Superior temporal gyrus (tissue), 1 donor: ENCODE data around the gene PSAT1.
A peak's percentile ranks its signal among the peaks of the same experiment; 100 is the strongest.

ENCODE experiments used
- DNase-seq: peaks from one replicate; pipeline ENCODE4 v3.0.0-alpha.2; 2016; ENCODE audit errors: extremely low spot score

Gene PSAT1

DNA sequence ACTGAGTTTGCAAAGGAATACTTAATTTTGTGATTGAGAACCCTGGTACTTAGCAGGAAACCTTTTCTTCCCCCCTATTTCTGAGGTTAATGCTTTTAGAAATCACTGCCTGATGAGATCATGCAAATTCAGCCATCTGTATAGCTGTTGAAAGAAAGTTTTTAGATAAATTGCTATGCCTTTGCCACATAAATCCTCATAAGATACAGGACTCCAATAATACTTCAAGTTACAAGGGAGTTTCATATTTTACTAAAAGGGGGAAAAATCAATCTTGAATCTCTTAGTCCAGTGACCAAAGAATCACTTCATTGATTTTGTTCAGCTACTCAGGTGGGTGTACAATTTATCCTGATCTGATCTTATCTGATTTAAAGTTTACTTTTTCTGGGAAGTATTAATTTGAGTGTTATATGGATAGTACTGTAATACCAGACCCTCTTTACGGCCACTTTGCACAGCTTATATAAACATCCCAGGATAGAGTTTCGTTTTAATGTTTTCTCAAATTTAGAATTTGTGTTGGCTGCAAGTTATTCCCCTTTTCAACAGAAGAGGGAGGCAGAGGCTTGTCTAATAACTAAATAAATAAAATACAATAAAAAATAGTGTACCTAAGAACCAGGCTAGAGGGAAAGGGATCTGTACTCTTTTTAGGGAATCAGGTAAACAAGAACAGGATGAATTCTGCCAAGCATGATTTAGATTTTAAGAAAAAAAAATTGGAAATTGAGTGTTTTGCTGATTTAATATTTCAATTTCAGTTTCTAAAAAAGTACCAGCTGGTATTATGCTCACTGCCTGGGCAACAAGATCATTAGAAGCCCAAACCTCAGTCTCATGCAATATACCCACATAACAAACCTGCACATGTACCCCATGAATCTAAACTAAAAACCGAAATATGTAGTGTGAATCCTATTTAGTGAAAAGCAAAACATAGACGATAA lies 69.1 kb downstream of the PSAT1 start:
- DNase-seq = peak; percentile 53

DNA sequence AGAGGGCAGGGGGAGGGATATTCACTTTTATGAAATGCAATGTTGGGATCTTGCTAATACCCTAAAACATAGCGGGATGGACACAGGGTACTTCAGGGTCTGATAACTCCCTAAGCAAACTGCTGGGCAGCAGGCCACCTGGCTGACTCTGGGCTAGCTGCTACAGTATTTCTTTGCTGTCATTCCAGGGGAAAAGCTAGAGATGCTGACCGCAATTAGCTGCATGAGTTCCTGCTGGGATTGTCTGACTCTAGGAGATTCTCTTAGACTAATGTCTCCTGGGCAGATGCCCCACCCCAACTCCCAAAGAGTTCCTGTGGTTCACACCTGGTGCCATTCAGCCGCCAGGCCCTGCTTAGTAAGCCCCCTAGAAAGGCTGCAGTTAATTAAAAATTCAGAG lies 69.9 kb downstream of the PSAT1 start:
- no peak for DNase-seq

DNA sequence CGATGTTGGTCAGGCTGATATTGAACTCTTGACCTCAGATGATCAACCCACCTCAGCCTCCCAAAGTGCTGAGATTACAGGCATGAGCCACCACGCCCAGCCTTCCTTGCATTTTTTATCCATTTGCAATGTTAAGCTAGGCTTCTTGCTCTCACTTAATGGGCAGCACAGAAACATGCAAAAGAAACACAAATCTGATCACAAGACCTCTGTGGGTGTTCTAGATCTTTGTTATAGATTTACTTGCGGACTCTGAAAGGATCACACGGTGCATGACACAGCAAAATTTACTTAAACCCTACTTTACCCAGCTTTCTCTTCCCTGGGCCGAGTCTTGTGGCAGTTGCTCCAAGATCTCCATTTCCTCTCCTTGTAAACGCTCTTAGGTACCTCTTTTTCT lies 71.3 kb downstream of the PSAT1 start:
- no peak for DNase-seq

DNA sequence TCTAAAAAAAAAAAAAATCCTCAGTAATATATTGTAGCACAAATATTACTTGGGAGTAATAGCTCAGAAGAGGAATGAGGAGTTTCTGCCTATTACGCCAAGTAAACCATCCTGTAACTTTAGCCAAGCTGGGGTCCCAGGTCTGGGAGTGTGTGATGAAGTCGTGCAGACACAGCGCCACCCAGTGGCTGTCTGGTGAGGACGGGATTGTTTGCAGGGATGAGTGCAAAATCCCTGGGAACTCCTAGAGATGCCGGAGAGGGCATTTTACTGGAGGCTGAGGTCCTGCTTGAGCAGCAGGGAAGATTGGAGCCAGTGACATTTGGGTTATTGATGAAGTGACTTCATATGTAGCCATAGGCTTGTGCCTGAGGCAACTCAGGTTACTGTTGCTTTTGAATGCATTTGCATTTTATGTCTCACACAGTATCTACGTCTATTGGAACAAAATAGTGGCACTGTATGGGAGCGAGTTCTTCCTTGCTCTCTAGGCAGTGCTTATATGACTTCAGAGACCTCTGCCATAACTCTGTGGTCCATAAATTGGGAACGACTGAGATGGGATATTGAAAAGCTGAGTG lies 72.8 kb downstream of the PSAT1 start:
- peak; percentile 92 for DNase-seq

DNA sequence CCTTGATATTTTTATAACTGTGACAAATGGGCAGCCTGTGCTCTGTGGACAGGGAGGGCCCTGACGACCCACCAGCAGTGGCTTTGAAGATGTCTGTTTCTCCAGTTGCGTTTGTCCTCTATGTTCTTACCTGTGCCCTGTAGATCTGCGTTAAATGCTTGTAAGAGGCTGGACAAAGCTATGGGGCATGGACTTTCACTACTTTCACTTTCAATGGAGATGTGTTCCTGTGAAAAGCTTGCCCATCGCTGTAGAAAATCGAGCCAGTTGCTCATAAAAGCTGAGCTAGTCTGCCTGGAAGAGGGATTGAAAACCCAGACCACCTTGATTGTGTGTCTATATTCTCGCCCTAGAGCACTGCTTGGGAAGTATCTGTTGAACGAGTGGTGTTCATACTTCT lies 74.1 kb downstream of the PSAT1 start:
- DNase-seq = no peak

DNA sequence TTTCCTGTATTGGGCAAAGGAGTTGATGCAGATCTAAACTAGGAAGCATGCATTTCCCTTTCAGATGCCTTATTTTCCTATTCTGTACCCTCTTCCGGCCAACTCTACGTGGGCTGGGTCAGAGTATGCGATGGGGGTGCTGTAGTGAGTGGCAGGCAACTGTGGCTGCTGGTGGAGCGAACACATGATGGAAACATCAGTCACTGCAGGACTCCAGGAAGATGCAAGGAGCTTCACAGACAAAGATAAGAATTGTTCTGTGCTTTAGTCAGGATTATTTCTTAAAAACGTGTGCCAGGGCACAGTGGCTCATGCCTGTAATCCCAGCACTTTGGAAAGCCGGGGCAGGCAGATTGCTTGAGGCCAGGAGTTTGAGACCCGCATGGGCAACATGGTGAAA lies 75.1 kb downstream of the PSAT1 start:
- DNase-seq = no peak
